Stimulated activated CD8-positive, alpha-beta memory T cell treated with anti-CD3 and anti-CD28 coated beads, Interleukin-7, amount 100 ng/mL, for 4 hours (primary cell): ENCODE data around the gene MUC5B.

Experiments used
- DNase-seq, 2 donors: peaks; one replicate each; pipeline ENCODE4 v3.0.0-alpha.2; 2020; ENCODE audit warnings: low read depth in 2 of 2

Gene MUC5B

DNA sequence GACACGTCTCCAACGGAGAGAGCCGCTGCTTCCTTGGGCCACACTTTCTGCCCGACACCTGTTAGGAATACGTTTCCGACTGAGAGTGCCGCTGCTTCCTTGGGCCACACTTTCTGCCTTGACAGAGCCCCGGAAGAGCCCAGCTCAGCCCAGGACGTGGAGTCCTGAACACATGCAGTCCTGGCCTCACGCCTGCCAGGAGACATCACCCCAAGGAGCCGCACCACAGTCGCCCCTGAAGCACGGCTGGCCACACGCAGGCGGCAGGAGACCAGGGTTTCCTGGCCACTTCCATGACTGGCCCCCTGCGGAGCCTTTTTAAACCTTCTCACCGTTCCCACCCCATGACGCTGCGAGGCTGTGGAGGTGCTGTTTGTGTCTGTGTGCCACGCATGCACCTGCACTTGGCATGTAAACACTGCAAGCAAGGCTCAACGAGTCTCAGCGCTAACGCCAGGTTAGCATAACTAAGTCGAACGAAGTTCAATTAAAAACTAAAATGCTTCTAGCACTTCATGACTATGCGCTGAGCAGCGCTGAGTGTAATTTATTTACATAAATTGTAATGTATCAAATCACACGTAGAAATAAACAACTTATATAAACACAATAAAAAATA lies 77.8 kb downstream of the MUC5B start:
- no peak for DNase-seq

- DNase-seq, result no peak
Measured at GRCh38 chr11:1301220-1302000, 78.5 kb downstream of the MUC5B start.

DNA sequence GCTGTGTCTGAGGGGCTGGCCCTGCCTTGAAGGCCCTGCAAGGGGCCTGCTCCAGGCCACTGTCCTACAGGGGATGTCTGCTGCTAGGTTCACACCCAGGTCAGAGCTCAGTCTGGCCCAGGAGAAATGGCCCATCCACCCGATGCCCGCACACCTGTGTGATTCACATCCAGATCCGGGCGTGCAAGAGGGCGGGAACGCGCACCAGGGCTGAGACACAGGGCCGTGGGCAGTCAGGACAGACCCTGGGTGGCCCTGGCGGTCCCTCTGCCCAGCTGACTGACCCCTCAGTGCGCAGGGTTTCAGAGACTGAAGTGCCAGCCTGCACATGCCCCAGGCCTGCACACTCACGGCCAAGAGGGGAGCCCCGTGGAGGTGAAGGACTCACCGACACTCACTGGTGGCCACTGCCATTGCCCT lies 79.2 kb downstream of the MUC5B start:
- DNase-seq, result no peak

DNA sequence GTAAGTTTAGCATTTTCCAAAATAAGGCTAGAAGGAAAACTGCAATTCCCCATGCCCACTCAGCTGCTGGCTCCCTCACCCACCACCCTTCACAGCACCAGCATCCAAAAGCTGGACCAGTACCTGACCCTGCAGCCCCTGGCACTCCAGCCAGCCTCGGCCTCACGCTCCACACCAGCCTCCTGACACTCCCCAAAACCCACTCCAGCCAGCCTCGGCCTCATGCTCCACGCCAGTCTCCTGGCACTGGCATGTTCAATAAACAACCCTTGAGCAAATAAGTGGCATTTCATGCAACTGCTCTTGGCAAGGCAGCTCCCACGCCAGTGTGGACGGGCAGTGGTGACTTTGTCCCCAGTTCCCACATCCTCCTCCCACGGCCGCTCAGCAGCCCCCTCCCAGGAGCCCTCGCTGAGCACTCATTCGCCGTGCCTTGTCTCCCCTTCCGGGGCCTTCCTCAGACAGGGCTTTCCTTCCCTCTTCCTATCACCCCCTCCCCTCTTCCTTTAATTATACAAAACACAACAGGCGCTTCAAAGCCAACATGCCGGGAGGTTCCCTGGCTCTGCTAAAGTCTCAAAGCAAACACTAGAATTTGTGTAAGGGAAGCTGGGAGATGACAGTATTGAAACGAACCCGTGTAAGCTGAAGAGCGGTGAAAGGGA lies 79.7 kb downstream of the MUC5B start:
- no peak for DNase-seq

- DNase-seq, result no peak
Measured at GRCh38 chr11:1303126-1303821, 80.4 kb downstream of the MUC5B start.

- DNase-seq, result no peak
Measured at GRCh38 chr11:1303973-1304372, 81.1 kb downstream of the MUC5B start.

GRCh38 chr11:1304380-1304779 lies 81.5 kb downstream of the MUC5B start:
- no peak for DNase-seq

DNA sequence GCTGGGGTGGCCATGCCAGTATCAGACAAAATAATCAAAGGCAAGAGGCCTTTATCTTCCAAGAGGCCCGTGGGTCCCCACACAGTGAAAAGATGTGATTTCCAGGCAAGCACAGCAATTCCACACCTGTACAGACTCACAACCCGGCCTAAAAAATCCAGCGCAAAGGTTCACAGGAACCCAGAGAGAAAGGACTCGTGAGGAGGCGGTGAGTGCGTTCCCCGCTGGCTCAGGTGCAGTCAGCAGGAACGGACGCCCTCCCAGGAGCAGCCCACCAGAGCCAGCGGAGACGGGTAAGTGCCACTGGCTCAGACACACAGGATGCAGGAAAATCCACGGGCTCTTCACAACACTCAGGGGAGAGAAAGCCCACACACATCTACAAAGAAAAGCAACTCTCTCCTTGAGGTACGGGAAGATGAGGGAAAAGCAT lies 82.2 kb downstream of the MUC5B start:
- DNase-seq, result no peak

GRCh38 chr11:1305501-1306056 lies 82.7 kb downstream of the MUC5B start:
- no peak for DNase-seq

DNA sequence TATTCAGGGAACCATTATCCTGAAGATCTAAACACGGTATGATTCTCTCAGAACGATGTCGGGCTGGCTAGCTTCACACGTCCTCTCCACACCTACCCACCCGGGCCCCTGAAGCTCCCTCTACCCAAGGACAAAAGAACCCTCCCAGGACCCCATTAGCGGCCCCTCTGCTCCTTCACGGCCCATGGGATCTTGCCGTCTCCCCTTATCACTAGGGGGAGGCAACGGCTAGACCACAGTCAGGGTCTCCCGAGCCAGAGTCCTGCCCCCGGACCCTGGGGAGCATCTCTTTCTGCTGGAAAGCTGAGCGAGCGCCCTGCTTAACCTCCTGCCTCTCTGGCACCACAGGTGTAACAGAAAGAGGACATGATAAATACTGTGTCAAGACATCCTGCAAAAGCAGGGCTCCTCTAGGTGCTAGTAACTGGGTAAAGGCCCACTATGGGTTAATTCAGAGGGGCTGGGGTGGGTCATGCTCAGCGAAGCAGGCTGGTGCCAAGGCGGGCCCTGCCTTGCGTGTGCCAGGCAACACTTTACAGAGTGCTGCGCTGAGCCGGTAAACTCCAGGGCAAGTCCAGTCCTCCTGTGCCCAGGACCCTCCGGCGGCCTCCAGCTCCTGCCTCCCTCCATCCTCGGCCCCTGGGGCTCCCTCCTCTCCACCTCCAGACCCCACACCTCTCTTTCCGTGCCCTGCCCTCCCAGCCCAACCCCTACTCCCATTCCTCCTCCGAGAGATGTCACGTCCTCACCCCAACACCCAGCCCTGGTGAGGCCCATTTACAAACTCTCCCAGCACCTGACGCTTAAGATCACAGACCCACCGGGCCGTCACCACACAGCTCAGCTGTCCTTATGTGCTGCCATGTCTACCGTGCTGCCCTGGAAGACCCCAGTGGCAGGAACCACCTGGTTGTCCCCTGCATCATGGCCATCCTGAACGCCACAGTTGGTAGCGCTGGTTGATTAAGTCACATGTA lies 83.6 kb downstream of the MUC5B start:
- no peak for DNase-seq

- DNase-seq, result no peak
Measured at GRCh38 chr11:1307163-1307870, 84.5 kb downstream of the MUC5B start.

GRCh38 chr11:1307998-1308742 lies 85.3 kb downstream of the MUC5B start:
- DNase-seq, result no peak

DNA sequence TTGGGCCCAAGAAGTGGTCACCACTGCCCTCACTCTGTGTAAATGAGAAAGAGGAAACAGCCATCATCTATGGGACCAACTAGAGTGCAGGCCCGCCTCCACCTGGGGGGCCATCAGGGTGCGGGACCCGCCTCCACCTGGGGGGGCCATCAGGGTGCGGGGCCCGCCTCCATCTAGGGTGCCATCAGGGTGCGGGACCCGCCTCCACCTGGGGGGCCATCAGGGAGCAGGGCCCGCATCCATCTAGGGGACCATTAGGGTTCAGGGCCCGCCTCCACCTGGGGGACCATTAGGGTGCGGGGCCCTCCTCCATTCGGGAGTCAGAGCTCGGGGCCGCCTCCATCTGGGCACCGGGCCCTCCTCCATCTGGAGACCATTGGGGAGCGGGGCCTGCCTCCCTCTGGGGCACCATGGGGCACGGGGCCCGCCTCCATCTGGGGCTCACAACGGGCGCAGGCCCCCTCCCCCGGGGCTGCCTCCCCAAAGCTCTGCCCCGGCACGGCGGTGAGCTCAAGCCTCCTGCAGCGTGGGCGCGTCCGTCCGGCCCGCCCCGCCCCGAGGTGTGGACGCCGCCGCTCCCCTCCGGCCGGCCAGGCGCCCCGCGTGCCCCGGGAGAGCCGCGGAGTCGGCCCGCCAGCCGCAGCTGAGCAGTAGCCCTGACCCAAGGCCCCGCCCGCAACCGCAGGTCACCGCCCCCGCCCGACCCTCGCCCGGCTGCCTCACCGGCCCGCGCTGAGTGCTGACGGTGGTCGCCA lies 86.1 kb downstream of the MUC5B start:
- no peak for DNase-seq

DNA sequence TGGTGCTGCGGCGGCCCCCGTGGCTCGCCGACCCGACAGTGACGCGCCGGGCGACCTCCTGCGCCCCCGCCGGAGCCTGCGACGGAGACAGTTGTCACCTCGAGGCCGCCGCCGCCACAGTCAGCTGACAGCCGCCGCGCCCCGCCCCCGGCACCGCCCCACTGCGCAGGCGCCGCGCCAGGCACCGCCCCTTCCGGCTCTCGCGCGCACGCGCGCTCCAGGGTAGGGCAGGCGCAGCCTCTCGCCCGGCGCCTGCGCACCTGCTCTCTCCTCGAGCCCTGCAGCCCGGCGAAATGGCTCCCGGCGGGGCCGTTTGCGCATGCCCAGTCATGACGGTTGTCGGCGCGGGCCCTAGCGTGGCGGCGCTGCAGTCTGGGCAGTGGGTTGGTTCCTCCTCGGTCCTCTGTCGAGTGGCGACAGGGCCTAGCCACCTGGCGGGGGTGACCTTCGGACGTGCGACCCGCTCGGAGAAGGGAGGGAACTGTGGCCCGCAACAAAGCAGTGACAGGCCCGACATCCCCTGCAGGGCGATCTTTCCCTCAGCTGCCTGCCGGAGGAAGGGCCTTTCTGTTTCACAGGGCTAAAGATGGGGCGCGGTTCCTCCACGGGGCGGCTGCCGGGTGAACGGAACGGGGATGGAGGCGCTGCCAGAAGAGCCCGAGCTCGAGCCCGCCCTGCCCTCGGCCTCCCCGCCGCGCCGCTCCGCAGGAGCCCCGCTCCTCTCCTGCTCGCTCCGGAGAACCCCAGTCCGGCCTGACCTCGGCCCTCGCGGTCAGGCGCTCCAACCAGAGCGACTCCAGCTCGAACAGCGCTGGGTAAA lies 86.8 kb downstream of the MUC5B start, which contains the start of gene TOLLIP:
Gene TOLLIP (minus strand): TSS at position 135 of the 820 bp plus-strand sequence. CDS start 134 bp downstream, at position 1.
- peak; percentile 93 to 96 for DNase-seq

- no peak for DNase-seq
Measured at GRCh38 chr11:1310318-1310687, 87.4 kb downstream of the MUC5B start.

DNA sequence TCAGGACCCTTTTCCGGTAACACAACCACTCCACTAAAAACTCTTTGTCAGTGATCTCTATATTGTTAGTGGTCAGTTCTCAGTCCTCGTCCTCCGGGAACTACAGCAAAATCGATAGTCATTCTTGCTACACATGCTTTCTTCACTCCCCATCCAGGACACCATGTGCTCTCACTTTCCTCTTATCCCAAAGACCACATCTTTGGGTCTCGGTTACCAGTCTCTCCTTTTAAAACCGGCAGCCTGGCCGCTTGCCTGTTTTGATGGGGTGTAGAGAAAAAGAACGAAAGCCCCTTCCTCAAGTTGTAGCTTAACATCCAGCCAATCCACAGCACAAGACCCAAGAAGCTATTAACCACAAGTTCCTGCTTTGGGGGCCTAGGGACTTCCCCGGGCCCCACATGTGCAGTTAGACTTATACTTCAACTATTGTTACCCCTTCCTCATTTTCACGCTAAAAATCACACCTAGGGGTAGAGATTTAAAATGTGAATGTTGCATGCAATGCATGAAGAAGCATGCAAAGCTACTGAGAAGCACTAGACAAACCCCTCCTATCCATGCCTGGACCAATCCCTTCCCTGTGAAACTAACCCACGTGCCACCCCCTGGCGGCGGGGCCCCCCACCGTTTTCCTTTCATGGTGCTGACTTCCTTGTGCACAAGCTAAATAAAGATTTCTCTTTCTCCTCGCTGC lies 88.1 kb downstream of the MUC5B start:
- peak; percentile 43 to 56 for DNase-seq
